GM21825 (cell line): ENCODE data around the gene JAKMIP1.

ENCODE experiments used
- ATAC-seq: cut with Tn5 transposase; IDR thresholded peaks from one replicate; pipeline ENCODE4 v1.9.1; 2021; ENCODE audit warnings: mild to moderate bottlenecking, moderate library complexity; ENCODE audit not compliant: unreplicated experiment

JAKMIP1 gene

GRCh38 chr4:6047130-6047673, 153.1 kb downstream of the JAKMIP1 start:
- ATAC-seq: no peak

- no peak for ATAC-seq
Observed at GRCh38 chr4:6046526-6047129, 153.7 kb downstream of the JAKMIP1 start.

GRCh38 chr4:6044805-6045204, 155.5 kb downstream of the JAKMIP1 start:
- no peak for ATAC-seq

DNA sequence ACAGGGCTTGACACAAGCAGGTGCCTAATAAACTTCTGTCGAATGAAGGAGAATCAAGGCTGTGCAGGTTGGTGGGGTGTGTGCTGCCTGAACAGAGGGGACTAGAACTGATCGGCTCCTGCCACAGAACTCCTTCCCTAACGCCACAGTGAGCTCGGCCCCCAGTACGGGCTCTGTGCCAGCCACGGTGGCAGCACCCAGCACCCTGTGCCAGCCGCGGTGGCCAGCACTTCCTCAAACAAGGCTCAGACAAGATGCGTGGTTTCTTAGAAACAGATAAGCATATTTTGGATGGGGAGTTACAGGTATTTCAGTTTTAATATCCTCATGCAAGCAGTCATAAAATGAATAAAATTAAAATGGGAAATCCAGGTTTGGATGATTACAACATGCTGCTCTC, 156.1 kb downstream of the JAKMIP1 start:
- ATAC-seq: no peak

DNA sequence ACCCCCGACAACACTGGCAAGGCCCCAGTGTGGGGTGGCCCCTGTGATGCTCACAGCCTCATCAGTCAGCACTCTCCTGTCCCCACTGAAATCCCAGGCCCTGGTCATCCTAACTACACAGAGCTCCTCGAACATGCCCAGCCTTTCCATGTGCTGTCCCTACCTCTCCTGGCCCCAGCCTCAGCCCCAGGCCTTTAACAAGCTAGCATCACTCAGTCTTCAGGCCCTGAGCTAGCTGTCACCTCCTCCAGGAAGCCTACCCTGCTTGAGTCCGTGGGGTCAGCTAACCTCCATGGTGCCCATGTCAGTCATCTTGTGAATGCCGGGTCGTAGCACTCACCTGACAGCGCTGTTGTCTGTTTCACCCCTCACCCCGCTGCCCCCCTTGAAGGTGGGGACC, 156.5 kb downstream of the JAKMIP1 start:
- no peak for ATAC-seq

GRCh38 chr4:6043188-6043587, 157.2 kb downstream of the JAKMIP1 start:
- no peak for ATAC-seq

DNA sequence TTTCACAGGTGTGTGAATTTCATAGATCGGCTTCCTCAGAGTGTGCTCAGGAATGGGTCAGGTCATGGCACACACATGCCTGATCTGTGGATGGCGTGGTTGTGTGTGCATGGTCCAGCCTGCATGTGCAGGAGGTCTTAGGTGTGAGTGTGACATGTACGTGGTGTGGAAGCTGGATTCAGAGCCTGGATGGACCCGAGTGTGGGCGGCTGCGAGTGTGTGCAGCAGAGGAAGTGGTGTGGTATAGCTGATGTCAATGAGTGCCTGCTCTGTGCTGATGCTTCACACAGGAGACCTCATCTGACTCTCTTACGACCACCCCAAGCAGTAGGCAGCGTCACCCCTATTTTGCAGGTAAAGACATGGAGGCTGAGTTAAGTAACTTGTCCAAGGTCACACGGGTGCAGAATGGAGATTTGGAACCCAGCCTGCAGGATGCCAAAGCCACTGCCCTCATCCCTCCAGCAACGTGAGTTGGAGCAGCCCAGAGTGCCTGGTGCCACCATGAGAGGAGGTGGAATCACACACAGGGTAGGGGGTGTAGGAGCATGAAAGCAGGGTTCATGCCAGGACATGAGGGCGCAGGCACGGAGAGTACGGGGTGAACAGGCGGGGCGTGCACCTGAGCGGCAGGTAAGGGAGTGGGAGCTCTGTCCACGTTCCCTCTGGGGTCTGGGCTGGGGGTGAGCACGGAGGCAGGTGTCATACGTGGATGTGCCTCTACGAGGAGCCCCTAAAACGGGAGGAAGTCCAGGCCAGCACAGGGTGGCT, 157.9 kb downstream of the JAKMIP1 start:
- no peak for ATAC-seq

DNA sequence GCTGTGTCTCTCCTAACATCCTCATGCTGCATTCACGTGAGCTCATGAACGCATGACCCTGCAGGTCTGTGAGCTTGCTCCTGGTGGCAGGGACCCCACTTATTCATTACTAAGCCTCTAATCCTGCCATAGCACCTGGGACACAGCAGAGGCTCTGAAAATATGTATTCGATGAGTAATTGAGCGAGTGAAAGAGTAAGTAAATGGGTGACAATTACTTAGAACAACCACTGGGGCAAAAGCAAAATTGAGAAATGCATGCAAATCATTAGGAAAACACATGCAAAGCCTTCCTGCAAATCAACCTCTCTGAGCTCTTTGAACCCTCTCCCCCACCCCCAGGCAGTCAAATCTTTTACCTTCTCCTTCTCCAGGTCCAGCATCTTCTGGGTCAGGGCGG, 158.5 kb downstream of the JAKMIP1 start:
- no peak for ATAC-seq

DNA sequence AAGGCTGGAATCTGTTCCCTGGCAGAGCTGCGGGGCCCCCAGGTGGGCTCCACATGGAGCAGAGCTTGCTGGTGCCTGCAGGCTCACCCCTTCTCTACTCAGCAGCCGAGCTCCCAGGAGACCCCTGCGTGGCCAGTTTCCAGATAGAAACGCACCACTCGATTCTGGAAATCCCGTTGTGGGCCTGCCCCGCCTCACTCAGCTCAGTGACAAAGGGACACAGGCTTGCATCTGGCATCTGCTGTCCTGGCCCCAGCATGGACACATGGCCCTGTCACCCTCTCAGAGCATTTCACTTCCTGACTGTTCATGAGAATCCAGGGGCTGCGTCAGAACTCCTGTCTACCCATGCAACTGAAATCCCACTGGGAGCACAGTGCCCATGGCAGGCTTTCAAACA, 161.6 kb downstream of the JAKMIP1 start:
- ATAC-seq: no peak

- no peak for ATAC-seq
Observed at GRCh38 chr4:6035786-6036185, 164.6 kb downstream of the JAKMIP1 start.

- no peak for ATAC-seq
Observed at GRCh38 chr4:6033381-6033780, 167.0 kb downstream of the JAKMIP1 start.

- no peak for ATAC-seq
Observed at GRCh38 chr4:6032249-6033244, 167.8 kb downstream of the JAKMIP1 start.

GRCh38 chr4:6031846-6032245, 168.5 kb downstream of the JAKMIP1 start:
- ATAC-seq: no peak

- no peak for ATAC-seq
Observed at GRCh38 chr4:6030679-6031078, 169.7 kb downstream of the JAKMIP1 start.

DNA sequence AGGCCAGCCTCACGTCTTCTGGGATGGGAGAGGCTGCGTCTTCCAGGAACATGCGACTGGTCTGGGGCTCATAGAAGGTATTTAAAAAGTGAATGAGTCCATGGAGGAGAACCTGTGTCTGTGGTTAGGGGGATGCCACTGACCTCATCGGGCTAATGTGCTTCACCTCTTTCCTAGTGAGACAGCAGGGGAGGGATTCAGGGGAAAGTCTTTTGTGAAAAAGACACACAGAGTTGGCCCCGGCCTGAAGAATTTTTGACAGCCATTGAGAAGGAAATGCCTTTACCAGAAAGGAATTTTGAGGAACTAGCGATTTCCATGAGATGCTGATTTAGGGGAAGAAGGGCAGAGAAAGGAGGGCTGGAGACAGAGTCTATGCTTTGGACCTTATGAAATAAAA, 171.1 kb downstream of the JAKMIP1 start:
- no peak for ATAC-seq

DNA sequence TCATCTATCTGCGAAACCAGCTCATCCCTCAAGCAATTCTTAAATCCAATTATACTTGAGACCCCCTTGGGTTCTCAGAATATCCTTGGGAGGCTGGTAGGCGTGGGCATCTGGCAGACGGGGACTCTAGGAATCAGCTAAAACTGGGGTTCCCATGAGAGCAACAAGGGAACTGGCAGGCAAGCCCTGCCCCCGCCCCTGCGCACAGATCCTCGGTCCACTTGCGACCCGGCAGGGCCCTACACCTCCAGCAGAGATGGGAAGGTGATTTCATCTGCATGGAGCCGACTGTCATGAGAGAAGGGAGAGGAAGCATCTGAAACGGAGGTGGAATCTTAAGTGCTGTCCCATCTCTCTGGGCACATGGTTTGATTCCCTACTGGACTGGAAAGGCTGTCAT, 172.2 kb downstream of the JAKMIP1 start:
- no peak for ATAC-seq

DNA sequence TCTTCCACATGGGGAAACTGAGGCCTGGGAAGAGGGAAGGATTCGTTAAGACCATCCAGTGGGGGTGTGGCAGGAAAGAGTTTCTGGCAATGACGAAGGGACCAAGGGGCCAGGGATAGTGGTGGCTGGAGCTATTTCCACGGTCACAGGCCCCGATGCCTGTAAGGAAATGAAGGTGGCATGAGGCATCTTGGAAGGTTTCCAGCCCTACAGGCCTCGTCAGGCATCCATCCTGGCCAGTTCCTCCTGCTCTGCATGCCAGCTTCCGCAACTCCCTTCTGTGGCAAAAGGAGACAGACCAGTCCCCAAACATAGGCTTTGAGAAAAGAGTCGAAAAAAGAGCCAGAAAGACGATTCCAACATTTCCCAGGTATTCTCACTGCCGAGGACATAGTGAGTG, 173.0 kb downstream of the JAKMIP1 start:
- ATAC-seq: no peak

DNA sequence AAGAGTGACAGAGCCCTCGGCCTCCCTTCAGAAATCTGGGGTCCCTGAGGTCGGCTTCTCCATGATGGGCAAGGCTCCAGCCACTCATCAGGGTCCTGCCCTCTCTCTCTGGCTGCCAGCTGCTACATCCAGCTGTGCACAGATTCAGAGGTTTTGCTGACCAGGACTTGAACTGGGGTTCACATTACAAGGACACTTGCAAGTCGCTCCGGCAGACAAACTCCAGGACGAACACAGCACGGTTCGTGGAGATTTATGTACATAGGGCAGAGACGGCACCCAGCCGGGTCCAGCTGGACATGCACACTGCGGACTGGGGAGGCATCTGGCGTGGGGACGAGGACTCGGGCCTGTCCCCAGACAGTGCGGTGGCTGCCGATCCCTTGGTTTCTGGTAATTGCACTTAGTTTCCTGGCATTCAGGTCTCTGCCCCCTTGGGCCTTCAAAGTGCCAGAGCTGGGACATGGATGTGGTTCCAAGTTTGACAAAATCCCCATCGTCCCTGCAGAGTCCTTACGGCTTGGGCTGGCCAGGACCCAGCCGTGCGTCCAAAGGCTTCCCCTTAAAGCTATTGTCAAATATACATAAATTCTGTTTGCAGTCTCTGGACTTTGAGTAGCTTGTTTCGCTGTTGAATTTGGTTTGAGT, 175.9 kb downstream of the JAKMIP1 start:
- ATAC-seq: no peak

GRCh38 chr4:6023731-6024130, 176.6 kb downstream of the JAKMIP1 start:
- ATAC-seq: no peak

- no peak for ATAC-seq
Observed at GRCh38 chr4:6022607-6023288, 177.6 kb downstream of the JAKMIP1 start.
